OCI-LY7 (cell line): ENCODE results near the gene SCYL2. TPM values are rescaled to one million over a fixed set of nuclear protein-coding genes. Genes with fewer than 3 reads are reported as not detected.
"Not testable (repeated sequence)": the region's sequence is repeated elsewhere in the genome, so short reads cannot be mapped to it uniquely, and the experiment has no call there.

ENCODE experiments used
- BruUV-seq: library from RNA; stranded (reverse); fragments of 400-500 nt; replicated peaks from 2 replicates; lab custom pipeline; 2021; lab: Mats Ljungman, UMichigan
- CTCF ChIA-PET: fragments of 300-600 bp; sonication (Branson Sonifier 250); formaldehyde crosslinking; loops from one replicate; lab custom pipeline; 2022; ENCODE audit warnings: antibody characterized with exemption; ENCODE audit not compliant: unreplicated experiment; lab: Charles Lee
- POLR2A ChIA-PET: fragments of 300-600 bp; sonication (Branson Sonifier 250); formaldehyde crosslinking; loops from one replicate; lab custom pipeline; 2022; ENCODE audit warnings: antibody characterized with exemption; lab: Charles Lee
- DNase-seq: peaks from one replicate; pipeline ENCODE4 v3.0.0-alpha.2; 2015; ENCODE audit warnings: low spot score
- H2AFZ ChIP-seq: fragments of 200-600 bp; sonication (generic), shearing (Covaris generic); 2 replicates; pipeline ENCODE4 v1.6.1; 2014; ENCODE audit warnings: mild to moderate bottlenecking, antibody characterized with exemption, low read length, moderate library complexity
- H3K27ac ChIP-seq: fragments of 200-600 bp; sonication (generic); 2 replicates; pipeline ENCODE4 v1.5.1; 2014; ENCODE audit warnings: mixed run types, low read depth, mild to moderate bottlenecking, moderate library complexity, low read length, inconsistent platforms; ENCODE audit not compliant: poor library complexity, severe bottlenecking
- H3K36me3 ChIP-seq: fragments of 200-600 bp; sonication (generic); 2 replicates; pipeline ENCODE4 v1.6.1; 2014; ENCODE audit warnings: mild to moderate bottlenecking, antibody characterized with exemption, low read length, moderate library complexity, mixed read lengths; ENCODE audit not compliant: insufficient read depth
- H3K4me1 ChIP-seq: fragments of 200-600 bp; sonication (generic); 2 replicates; pipeline ENCODE4 v1.5.1; 2014; ENCODE audit warnings: mild to moderate bottlenecking, low read length; ENCODE audit not compliant: insufficient read depth, poor library complexity, severe bottlenecking
- H3K4me2 ChIP-seq: fragments of 200-600 bp; sonication (generic); 2 replicates; pipeline ENCODE4 v1.6.1; 2014; ENCODE audit warnings: mild to moderate bottlenecking, low read length
- H3K4me3 ChIP-seq: fragments of 200-600 bp; sonication (generic); 2 replicates; pipeline ENCODE4 v1.5.1; 2014; ENCODE audit warnings: mild to moderate bottlenecking, low read depth, low read length; ENCODE audit not compliant: poor library complexity, severe bottlenecking
- H3K79me2 ChIP-seq: fragments of 200-600 bp; sonication (generic); 2 replicates; pipeline ENCODE4 v1.6.1; 2016; ENCODE audit warnings: low read depth, mild to moderate bottlenecking, low read length, moderate library complexity, mixed read lengths; ENCODE audit not compliant: insufficient read depth
- H3K9me2 ChIP-seq: fragments of 200-600 bp; sonication (generic); 2 replicates; pipeline ENCODE4 v1.6.1; 2016; ENCODE audit warnings: mild to moderate bottlenecking, low read length, mixed read lengths; ENCODE audit not compliant: insufficient read depth
- H3K9me3 ChIP-seq: fragments of 200-600 bp; sonication (generic); 2 replicates; pipeline ENCODE4 v1.6.1; 2014; ENCODE audit warnings: mild to moderate bottlenecking, mixed run types, low read length, mixed read lengths
- H4K20me1 ChIP-seq: fragments of 200-600 bp; sonication (generic); 2 replicates; pipeline ENCODE4 v1.6.1; 2014; ENCODE audit warnings: mild to moderate bottlenecking, antibody characterized with exemption, low read length, moderate library complexity, mixed read lengths; ENCODE audit not compliant: insufficient read depth
- CTCF ChIP-seq: fragments of 200-600 bp; sonication (generic); conservative IDR thresholded peaks from 2 replicates; pipeline ENCODE4 v1.5.1; 2014; ENCODE audit warnings: mild to moderate bottlenecking, antibody characterized with exemption, low read length, moderate library complexity, mixed read lengths
- EZH2phosphoT487 ChIP-seq: fragments of 200-600 bp; sonication (generic); IDR thresholded peaks from 2 replicates; pipeline ENCODE4 v1.6.1; 2018; ENCODE audit warnings: low read depth, borderline replicate concordance, mild to moderate bottlenecking, mixed run types, antibody characterized with exemption, low read length, moderate library complexity, mixed read lengths
- intact Hi-C: fragments of 100-400 bp; cut with micrococcal nuclease; formaldehyde crosslinking; loops from one replicate; pipeline ENCODE4 v1.10.0; 2022; ENCODE audit not compliant: unreplicated experiment
- total RNA-seq, 2 experiments: library from RNA; depleted of rRNA in 1 of 2; stranded (reverse); fragments of >200 nt in 1 of 2; shearing (Covaris generic) in 1 of 2; gene quantifications; 2 replicates each; pipeline ENCODE4 v1.2.3, GENCODE V29; 2014 to 2022

SCYL2 gene
- total RNA-seq, 2 experiments from 2014 or later = 13.9 to 30.7 TPM

- CTCF ChIA-PET = interaction anchor here (0.5 kb wide), 1 partner anchor 9 kb away, joined by 7 read pairs; no protein-coding TSS in a partner anchor
- no peaks in the 10 kb centered on the region for H3K4me1 ChIP-seq
- no peak overlapping the region for H2AFZ ChIP-seq
- peaks cover 22% of the 10 kb centered on the region for H3K36me3 ChIP-seq
- H3K4me3 ChIP-seq = no peak overlapping the region
- no peaks in the 10 kb centered on the region for H3K9me3 ChIP-seq
- no peak overlapping the region for H3K27ac ChIP-seq
- no peaks in the 10 kb centered on the region for H3K79me2 ChIP-seq
- H4K20me1 ChIP-seq = no peaks in the 10 kb centered on the region
- H3K9me2 ChIP-seq = no peaks in the 10 kb centered on the region
- no peak overlapping the region for H3K4me2 ChIP-seq
- POLR2A ChIA-PET = interaction anchor here (0.5 to 1.4 kb wide), 6 partner anchors 17 to 1180 kb away, joined by 3 to 5 read pairs (median 4); no protein-coding TSS in a partner anchor
- no TSS peak for BruUV-seq
- DNase-seq = peak; percentile 21
- TF ChIP-seq CTCF (peak; percentile 48), EZH2phosphoT487 (no peak)
- intact Hi-C loops = no loop called here
Observed at GRCh38 chr12:100229036-100229635, 37.8 kb upstream of the SCYL2 start.

- no peak for DNase-seq
- H3K36me3 ChIP-seq = peaks cover 15% of the 10 kb centered on the region
- ChIA-PET POLR2A (interaction anchor here (0.5 to 1.4 kb wide), 3 partner anchors 16 to 30 kb away, joined by 3 to 4 read pairs (median 3); no protein-coding TSS in a partner anchor), CTCF (interaction anchor here (0.5 to 0.6 kb wide), 2 partner anchors 8 to 12 kb away, joined by 3 to 7 read pairs; no protein-coding TSS in a partner anchor)
- H3K4me1 ChIP-seq = no peaks in the 10 kb centered on the region
- no peak overlapping the region for H2AFZ ChIP-seq
- intact Hi-C loops = loop anchor here (5.0 kb wide), 3 partner anchors 117 to 512 kb away; no protein-coding TSS in a partner anchor
- BruUV-seq = no TSS peak
- no peak overlapping the region for H3K27ac ChIP-seq
- H3K9me3 ChIP-seq = no peaks in the 10 kb centered on the region
- H3K4me2 ChIP-seq = no peak overlapping the region
- no peak overlapping the region for H3K4me3 ChIP-seq
- TF ChIP-seq CTCF (no peak), EZH2phosphoT487 (no peak)
- H4K20me1 ChIP-seq = no peaks in the 10 kb centered on the region
- no peaks in the 10 kb centered on the region for H3K9me2 ChIP-seq
- H3K79me2 ChIP-seq = no peaks in the 10 kb centered on the region
Observed at GRCh38 chr12:100229876-100230275, 37.1 kb upstream of the SCYL2 start.

- CTCF ChIA-PET, H3K36me3 ChIP-seq, H3K9me2 ChIP-seq, H3K4me2 ChIP-seq, BruUV-seq, H4K20me1 ChIP-seq, POLR2A ChIA-PET, H3K4me3 ChIP-seq, DNase-seq, H2AFZ ChIP-seq, H3K27ac ChIP-seq, H3K9me3 ChIP-seq, H3K4me1 ChIP-seq, H3K79me2 ChIP-seq: not testable (repeated sequence)
- intact Hi-C loops = loop anchor here (5.0 kb wide), 3 partner anchors 115 to 510 kb away; no protein-coding TSS in a partner anchor
Observed at GRCh38 chr12:100231873-100232272, 35.1 kb upstream of the SCYL2 start.
